GM18511 (cell line): ENCODE data around the gene NOTCH1.

ENCODE experiments used
- ATAC-seq: cut with Tn5 transposase; IDR thresholded peaks from one replicate; pipeline ENCODE4 v1.9.1; 2021; ENCODE audit warnings: mild to moderate bottlenecking, moderate library complexity; ENCODE audit not compliant: unreplicated experiment

NOTCH1 gene

DNA sequence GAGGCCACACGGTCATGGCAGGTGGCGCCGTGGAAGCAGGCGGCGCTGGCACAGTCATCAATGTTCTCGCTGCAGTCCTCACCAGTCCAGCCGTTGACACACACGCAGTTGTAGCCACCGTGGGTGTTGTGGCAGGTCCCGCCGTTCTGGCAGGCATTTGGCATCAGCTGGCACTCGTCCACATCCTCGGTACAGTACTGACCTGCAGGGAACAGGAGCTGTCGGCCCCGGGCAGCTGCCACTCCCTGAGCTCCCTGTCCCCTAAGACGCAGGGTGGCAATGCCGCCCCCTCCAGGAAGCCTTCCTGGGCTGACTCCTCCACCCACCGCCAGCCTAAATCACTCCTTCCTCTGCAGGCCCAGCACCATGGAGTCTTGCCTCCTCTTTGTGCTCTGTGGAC lies 27.2 kb downstream of the NOTCH1 start:
- ATAC-seq = no peak

GRCh38 chr9:136517950-136518349 lies 27.9 kb downstream of the NOTCH1 start:
- no peak for ATAC-seq

- no peak for ATAC-seq
Observed at GRCh38 chr9:136517012-136517743, 28.7 kb downstream of the NOTCH1 start.

DNA sequence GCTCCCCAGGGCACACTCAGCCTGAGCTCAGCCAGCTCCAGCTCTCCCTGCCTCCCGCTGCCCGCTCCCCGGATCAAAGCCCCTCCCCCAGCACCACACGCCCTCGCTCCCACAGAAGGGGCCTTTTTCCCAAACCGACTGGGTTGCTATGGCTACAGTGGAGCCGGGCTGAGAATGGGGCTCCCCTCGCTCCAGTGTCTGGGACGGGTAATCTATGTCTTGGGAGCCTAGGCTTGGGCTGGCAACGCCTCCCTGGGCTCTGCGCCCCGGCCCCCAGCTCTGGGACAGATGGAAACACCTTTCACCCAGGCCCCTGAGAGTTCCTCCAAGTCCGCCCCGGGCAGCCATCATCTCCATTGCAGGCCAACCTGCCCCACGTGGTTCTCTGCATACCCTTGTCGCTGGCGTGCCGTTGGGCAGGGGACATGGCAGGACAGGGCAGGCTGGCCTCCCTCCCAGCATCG lies 29.6 kb downstream of the NOTCH1 start:
- ATAC-seq = no peak

- no peak for ATAC-seq
Observed at GRCh38 chr9:136515276-136515675, 30.6 kb downstream of the NOTCH1 start.

- ATAC-seq = no peak
Observed at GRCh38 chr9:136514022-136514714, 31.7 kb downstream of the NOTCH1 start.

DNA sequence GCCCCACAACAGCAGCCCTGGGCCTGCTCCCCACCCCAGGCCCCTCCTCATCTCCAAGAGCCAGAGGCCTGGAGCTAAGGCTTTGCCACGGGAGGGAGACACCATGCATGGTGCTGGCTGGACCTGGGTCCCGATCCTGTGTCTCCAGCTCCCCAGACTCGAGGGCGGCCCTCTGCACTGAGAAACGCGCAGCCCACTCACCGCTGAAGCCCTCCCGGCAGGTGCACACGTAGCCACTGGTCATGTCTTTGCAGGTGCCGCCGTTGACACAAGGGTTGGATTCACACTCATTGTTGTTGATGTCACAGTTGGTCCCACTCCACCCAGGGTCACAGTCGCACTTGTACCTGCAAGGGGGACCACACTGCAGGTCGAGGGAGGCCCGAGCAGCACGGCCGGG lies 32.7 kb downstream of the NOTCH1 start:
- no peak for ATAC-seq

- ATAC-seq = no peak
Observed at GRCh38 chr9:136512651-136513071, 33.2 kb downstream of the NOTCH1 start.

- no peak for ATAC-seq
Observed at GRCh38 chr9:136511670-136512592, 33.9 kb downstream of the NOTCH1 start.

- no peak for ATAC-seq
Observed at GRCh38 chr9:136511144-136511669, 34.6 kb downstream of the NOTCH1 start.

DNA sequence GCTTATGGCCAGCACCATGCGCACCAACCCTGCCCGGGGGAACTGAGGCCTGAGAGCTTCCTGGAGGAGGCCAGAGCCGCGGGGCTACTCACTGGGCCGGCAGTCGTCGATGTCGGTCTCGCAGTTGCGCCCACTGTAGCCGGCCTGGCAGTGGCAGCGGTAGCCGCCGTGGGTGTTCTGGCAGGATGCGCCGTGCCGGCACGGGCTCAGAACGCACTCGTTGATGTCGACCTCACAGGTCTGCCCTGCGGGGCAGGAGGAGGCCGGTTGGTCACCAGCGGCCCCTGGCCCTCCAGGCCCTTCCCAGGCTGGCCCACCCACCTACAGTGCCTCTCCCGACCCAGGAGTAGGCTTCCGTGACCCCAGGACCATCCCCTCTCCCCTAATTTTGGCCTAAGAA lies 35.3 kb downstream of the NOTCH1 start:
- ATAC-seq = no peak

DNA sequence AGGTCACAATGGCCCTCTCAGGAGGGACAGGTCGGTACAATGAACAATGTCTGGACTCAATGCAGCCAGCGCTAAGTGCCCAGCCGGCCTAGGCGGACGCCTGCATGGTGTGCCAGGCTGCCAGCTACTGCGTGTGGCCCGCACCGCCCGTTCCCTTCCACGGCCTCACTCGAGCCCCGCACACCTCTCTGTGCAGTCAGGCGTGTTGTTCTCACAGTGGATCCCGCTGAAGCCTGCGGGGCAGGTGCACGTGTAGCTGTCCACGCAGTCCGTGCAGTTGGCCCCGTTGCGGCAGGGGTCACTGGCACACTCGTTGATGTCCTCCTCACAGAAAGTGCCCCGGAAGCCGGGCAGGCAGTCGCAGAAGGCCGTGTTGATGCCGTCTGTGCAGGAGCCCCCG lies 36.3 kb downstream of the NOTCH1 start:
- ATAC-seq = no peak

- no peak for ATAC-seq
Observed at GRCh38 chr9:136508729-136509500, 36.9 kb downstream of the NOTCH1 start.

- ATAC-seq = no peak
Observed at GRCh38 chr9:136507992-136508375, 37.9 kb downstream of the NOTCH1 start.

DNA sequence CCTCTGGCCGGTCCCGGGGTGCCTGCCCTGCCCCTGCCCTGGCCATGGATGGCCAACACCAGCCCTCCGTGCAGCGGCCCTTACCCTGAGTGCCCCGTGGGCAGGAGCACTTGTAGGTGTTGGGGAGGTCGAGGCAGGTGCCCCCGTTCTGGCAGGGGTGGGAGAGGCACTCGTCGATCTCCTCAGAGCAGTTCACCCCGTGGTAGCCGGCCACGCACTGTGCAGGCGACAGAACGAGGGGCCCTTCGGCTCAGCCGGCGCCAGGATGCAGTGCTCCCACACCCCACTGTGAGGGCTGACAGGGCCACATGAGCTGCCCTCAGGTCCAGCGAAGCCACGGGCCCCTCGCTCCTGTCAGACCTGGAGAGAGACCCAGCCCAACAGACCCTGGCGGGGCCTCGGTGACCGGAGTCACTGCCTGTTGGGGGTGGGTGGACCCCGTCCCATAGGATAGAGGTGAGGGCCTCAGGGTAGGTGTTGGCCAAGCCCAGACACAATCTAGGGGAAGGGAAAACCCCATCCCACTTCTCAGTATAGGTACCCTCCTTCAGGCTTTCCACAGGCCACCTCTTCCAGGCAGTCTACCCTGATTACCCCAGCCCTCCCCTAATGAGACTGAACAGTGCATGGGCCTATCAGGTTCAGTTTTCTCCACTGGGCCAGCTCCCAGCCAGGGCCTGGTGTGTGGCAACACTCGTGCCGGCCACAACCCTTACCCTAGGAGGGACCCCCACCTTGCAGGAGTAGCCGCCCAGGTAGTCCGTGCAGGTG lies 38.4 kb downstream of the NOTCH1 start:
- ATAC-seq = no peak

- no peak for ATAC-seq
Observed at GRCh38 chr9:136506425-136506824, 39.4 kb downstream of the NOTCH1 start.

GRCh38 chr9:136505406-136506403 lies 40.1 kb downstream of the NOTCH1 start:
- no peak for ATAC-seq
